SU-DHL-6 (cell line): ENCODE measurements around the gene ZNF532.
A peak's percentile ranks its signal among the peaks of the same experiment; 100 is the strongest.

Experiments used
- H2AFZ ChIP-seq: fragments of 200-600 bp; sonication (generic); 2 replicates; pipeline ENCODE4 v1.6.1; 2014; ENCODE audit warnings: low read depth, mild to moderate bottlenecking, moderate library complexity, mixed read lengths, antibody characterized with exemption, low read length; ENCODE audit not compliant: severe bottlenecking
- H3F3A ChIP-seq: fragments of 200-600 bp; shearing (Covaris generic); 2 replicates; pipeline ENCODE4 v1.6.0; 2016; ENCODE audit warnings: antibody characterized with exemption, mild to moderate bottlenecking; ENCODE audit not compliant: insufficient read depth
- H3K27ac ChIP-seq: fragments of 200-600 bp; sonication (generic); 2 replicates; pipeline ENCODE4 v1.5.1; 2016; ENCODE audit warnings: low read depth, mild to moderate bottlenecking, low read length, moderate library complexity, mixed read lengths
- H3K27me3 ChIP-seq: fragments of 200-600 bp; sonication (generic), shearing (Covaris generic); 2 replicates; pipeline ENCODE4 v1.6.0; 2014; ENCODE audit warnings: mild to moderate bottlenecking, low read length
- H3K36me3 ChIP-seq: fragments of 200-600 bp; sonication (generic); 2 replicates; pipeline ENCODE4 v1.6.1; 2014; ENCODE audit warnings: mild to moderate bottlenecking, low read length, mixed read lengths
- H3K4me2 ChIP-seq: fragments of 300-600, 200-600 bp; shearing (Covaris generic), sonication (generic); 2 replicates; pipeline ENCODE4 v1.6.0; 2014; ENCODE audit warnings: low read length, low read depth, mild to moderate bottlenecking; ENCODE audit not compliant: poor library complexity, severe bottlenecking
- H3K4me3 ChIP-seq: fragments of 200-600 bp; sonication (generic); 2 replicates; pipeline ENCODE4 v1.5.1; 2014; ENCODE audit warnings: antibody characterized with exemption, low read length, mild to moderate bottlenecking, mixed read lengths; ENCODE audit not compliant: insufficient read depth, poor library complexity, severe bottlenecking
- H3K79me2 ChIP-seq: fragments of 200-600 bp; sonication (generic); 2 replicates; pipeline ENCODE4 v1.6.1; 2014; ENCODE audit warnings: mild to moderate bottlenecking, low read length, moderate library complexity; ENCODE audit not compliant: insufficient read depth
- H3K9ac ChIP-seq: fragments of 200-600 bp; sonication (generic); 2 replicates; pipeline ENCODE4 v1.7.0; 2014; ENCODE audit warnings: mild to moderate bottlenecking, low read length
- H3K9me2 ChIP-seq: fragments of 200-600 bp; sonication (generic); replicated peaks from 2 replicates; pipeline ENCODE4 v1.6.1; 2014; ENCODE audit warnings: low read length; ENCODE audit not compliant: insufficient read depth
- H3K9me3 ChIP-seq: fragments of 200-600 bp; sonication (generic); 2 replicates; pipeline ENCODE4 v1.6.1; 2014; ENCODE audit warnings: low read length, mixed read lengths; ENCODE audit not compliant: insufficient read depth
- H4K20me1 ChIP-seq: fragments of 200-600 bp; sonication (generic); 2 replicates; pipeline ENCODE4 v1.6.1; 2014; ENCODE audit warnings: low read depth, mild to moderate bottlenecking, antibody characterized with exemption, low read length, moderate library complexity, mixed read lengths
- EZH2phosphoT487 ChIP-seq: fragments of 200-600 bp; sonication (generic), shearing (Covaris generic); conservative IDR thresholded peaks from 2 replicates; pipeline ENCODE4 v1.6.1; 2018; ENCODE audit warnings: mild to moderate bottlenecking, antibody characterized with exemption, low read length, moderate library complexity, mixed read lengths
- TF ChIP-seq, protein P1 (sequence below): fragments of 200-600 bp; sonication (generic); IDR thresholded peaks from one replicate; pipeline ENCODE4 v1.5.1; 2017; ENCODE audit warnings: antibody characterized with exemption, mild to moderate bottlenecking, low read length, moderate library complexity; ENCODE audit not compliant: insufficient read depth, poor library complexity, severe bottlenecking

The ZNF532 gene

GRCh38 chr18:58966704-58967103 lies 102.0 kb downstream of the ZNF532 start:
- Histone ChIP-seq H3K36me3 (peaks cover 6% of the 10 kb centered on the region; the same call in 1 of the 2 replicates), H4K20me1 (no peaks in the 10 kb centered on the region), H3K79me2 (peaks cover 50% of the 10 kb centered on the region), H3K9me2 (no peaks in the 10 kb centered on the region), H3K27ac (peak overlapping the region; percentile 95), H2AFZ (no peak overlapping the region), H3K27me3 (no peaks in the 10 kb centered on the region), H3F3A (peaks cover 95% of the 10 kb centered on the region), H3K4me3 (peak overlapping the region; percentile 48), H3K9me3 (no peaks in the 10 kb centered on the region), H3K9ac (peak overlapping the region; percentile 64), H3K4me2 (peak overlapping the region; percentile 77)
- TF ChIP-seq, protein P1, sequence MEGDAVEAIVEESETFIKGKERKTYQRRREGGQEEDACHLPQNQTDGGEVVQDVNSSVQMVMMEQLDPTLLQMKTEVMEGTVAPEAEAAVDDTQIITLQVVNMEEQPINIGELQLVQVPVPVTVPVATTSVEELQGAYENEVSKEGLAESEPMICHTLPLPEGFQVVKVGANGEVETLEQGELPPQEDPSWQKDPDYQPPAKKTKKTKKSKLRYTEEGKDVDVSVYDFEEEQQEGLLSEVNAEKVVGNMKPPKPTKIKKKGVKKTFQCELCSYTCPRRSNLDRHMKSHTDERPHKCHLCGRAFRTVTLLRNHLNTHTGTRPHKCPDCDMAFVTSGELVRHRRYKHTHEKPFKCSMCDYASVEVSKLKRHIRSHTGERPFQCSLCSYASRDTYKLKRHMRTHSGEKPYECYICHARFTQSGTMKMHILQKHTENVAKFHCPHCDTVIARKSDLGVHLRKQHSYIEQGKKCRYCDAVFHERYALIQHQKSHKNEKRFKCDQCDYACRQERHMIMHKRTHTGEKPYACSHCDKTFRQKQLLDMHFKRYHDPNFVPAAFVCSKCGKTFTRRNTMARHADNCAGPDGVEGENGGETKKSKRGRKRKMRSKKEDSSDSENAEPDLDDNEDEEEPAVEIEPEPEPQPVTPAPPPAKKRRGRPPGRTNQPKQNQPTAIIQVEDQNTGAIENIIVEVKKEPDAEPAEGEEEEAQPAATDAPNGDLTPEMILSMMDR = no peak
- TF ChIP-seq EZH2phosphoT487 = no peak

DNA sequence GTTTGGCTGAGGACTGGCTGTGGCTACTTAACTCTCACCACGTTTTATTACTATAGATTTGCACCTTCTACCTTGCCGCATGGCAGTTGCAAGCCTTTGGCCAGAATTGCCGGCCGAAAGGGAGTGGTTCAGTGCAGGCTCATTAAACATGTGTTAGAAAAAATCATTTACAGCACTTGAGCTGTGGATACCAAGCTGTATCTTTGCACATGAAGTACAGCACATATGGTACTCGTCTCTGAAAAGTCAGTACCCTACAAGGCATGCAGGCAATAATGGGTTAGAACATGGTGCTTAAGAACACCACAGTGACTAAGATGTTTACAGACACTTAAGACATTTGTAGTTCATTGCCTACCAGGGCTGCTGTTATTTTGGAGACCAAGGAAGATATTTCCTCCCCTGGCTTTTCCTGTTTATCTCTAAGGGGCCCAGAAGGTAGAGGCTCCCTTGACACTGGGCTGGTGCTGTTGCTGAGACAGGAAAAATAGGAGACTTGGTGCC lies 103.1 kb downstream of the ZNF532 start:
- Histone ChIP-seq H3K27ac (peak overlapping the region; percentile 95), H3K9ac (peak overlapping the region; percentile 64), H3K9me2 (no peaks in the 10 kb centered on the region), H4K20me1 (no peaks in the 10 kb centered on the region), H3K9me3 (no peaks in the 10 kb centered on the region), H3K36me3 (peaks cover 14% of the 10 kb centered on the region; the same call in 1 of the 2 replicates), H3F3A (peaks cover 95% of the 10 kb centered on the region), H3K4me2 (peak overlapping the region; percentile 77), H3K79me2 (peaks cover 61% of the 10 kb centered on the region), H3K4me3 (peak overlapping the region; percentile 14), H2AFZ (no peak overlapping the region), H3K27me3 (no peaks in the 10 kb centered on the region)
- TF ChIP-seq EZH2phosphoT487 = no peak
- TF ChIP-seq, protein P1 = no peak

GRCh38 chr18:58970943-58971790 lies 106.5 kb downstream of the ZNF532 start:
- TF ChIP-seq EZH2phosphoT487 = no peak
- TF ChIP-seq, protein P1 = no peak
- Histone ChIP-seq H3K4me2 (peak overlapping the region; percentile 49), H3K4me3 (peak overlapping the region; percentile 5), H3K9me3 (no peaks in the 10 kb centered on the region), H3K79me2 (peaks cover 90% of the 10 kb centered on the region), H3K9me2 (no peaks in the 10 kb centered on the region), H3F3A (peaks cover 89% of the 10 kb centered on the region), H4K20me1 (no peaks in the 10 kb centered on the region), H3K27ac (peak overlapping the region; percentile 95), H3K27me3 (no peaks in the 10 kb centered on the region), H3K36me3 (peaks cover 22% of the 10 kb centered on the region), H2AFZ (no peak overlapping the region), H3K9ac (peak overlapping the region; percentile 53)
